ENCODE results near the gene KRTAP5-2.
"Not testable (repeated sequence)": the region's sequence is repeated elsewhere in the genome, so short reads cannot be mapped to it uniquely, and the experiment has no call there.

Gene KRTAP5-2

DNA sequence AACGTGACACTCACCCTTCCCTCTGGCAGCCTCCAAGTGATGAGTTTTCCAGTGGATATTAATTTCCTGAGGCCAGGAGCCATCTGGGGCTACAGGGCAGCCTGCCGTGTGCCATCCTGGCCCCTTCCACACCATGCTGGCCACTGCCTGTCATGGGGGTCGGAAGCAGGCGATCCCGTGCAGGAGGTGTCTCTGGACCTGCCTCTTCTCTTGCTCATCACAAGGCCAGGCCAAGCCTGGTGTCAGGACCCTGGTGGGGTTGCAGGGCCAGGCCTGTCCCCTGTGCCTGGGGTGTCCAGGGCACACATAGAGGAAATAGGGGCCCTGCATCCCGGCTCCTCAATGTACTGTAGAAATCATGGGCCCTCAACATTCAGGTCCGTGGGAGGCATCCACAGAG, 6.6 kb upstream of the KRTAP5-2 start:
- no peak for TF ChIP-seq ZNF274 (IDR thresholded peaks at IDR 0.05; ENCODE audit: low read depth, low read length)

DNA sequence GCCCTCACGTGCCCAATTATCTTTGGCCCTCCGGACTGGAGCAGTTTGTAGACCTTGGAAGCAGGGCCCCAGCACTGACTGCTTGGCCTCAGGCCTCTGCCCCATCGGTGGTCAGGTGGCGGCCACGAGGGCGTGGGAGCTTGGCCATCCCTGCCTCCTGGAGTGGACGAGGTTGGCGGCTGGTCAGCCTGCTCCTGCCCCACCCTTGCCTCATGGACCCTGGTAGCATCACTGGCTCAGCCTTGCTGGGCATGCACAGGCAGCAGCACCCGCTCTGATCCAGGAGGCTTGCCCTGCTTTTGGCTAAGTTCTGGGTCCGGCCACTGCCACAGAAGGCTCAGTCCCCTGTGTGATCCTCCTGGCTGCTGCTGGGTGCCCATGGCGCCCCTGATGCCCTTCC, 6.1 kb upstream of the KRTAP5-2 start:
- no peak for TF ChIP-seq ZNF274 (IDR thresholded peaks at IDR 0.05; ENCODE audit: low read depth, low read length)
- H3K4me3 ChIP-seq (ENCODE audit: low read length): no peak overlapping the region

More for the DNA sequence above, 6.6 kb upstream of the KRTAP5-2 start:
- no peak overlapping the region for H3K4me3 ChIP-seq (ENCODE audit: low read length)

DNA sequence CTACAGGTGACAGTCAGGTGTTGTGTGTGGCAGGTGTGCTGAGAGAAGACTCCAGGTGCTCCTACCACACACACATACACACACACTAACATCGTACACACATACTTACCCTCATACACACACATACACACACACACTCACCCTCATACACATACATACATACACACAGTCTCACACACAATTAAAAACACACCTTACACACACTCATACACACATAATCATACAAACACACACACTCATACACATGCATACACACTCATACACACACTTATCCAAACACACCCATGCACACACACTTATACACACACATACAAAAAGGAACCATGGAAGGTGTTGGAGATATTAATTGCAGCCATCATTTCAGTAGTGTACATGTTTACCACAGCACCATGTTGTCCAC, 5.5 kb upstream of the KRTAP5-2 start:
- H3K4me3 ChIP-seq (ENCODE audit: low read length): no peak overlapping the region
- no peak for TF ChIP-seq ZNF274 (IDR thresholded peaks at IDR 0.05; ENCODE audit: low read depth, low read length)

DNA sequence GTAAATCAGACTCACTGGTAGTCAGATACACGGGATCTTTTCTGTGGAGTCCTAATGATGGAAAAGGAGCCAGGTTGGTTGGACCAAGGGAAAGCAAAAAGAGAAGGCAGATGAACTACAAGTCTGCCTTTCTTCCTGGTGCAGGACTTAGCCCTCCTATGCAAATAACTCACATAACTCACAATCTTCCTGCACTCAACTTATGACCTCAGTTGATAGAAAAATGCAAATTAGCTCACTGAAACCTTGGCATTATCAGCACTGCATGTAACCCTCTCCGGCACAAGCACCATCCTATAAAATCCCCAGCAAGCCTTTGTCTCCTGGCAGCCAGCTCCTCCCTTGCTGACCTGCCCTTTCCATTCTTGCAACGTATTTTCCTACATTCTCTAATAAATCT, 3.6 kb upstream of the KRTAP5-2 start:
- H3K4me3 ChIP-seq (ENCODE audit: low read length): not testable (repeated sequence)

DNA sequence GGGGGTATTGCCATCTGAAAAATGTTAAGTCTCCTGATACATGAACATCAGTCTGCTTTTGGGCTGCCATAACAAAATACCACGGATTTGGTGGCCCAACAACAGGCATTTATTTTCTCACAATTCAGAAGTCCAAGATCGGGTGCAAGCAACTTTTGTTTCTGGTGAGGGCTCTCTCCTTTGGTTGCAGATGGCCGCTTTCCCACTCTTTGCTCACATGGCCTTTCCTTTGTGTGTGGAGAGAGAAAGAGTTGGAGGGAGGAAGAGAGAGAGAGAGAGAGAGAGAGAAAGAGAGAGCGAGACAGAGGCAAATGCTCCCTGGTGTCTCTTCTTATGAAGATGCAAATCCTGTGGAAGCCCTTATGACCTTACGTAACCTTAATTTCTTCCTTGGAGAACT, 2.5 kb upstream of the KRTAP5-2 start:
- H3K4me3 ChIP-seq (ENCODE audit: low read length): no peak overlapping the region
- no peak for TF ChIP-seq ZNF274 (IDR thresholded peaks at IDR 0.05; ENCODE audit: low read depth, low read length)

DNA sequence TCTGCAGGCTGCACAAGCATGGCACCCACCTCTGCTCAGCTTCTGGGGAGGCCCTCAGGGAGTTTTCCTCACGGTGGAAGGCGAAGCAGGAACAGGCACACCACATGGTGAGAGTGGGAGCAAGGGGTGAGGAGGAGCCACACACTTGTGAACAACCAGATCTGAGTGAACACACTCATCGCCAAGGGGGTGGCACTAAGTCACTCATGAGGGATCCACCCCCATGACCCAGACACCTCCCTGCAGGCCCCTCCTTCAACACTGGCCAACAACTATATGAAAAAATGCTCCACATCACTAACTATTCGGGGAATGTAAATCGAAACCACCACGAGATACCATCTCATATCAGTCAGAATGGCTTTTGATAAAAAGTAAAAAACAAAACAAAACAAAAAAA, 722 bp upstream of the KRTAP5-2 start:
- H3K4me3 ChIP-seq (ENCODE audit: low read length): no peak overlapping the region
- no peak for TF ChIP-seq ZNF274 (IDR thresholded peaks at IDR 0.05; ENCODE audit: low read depth, low read length)

DNA sequence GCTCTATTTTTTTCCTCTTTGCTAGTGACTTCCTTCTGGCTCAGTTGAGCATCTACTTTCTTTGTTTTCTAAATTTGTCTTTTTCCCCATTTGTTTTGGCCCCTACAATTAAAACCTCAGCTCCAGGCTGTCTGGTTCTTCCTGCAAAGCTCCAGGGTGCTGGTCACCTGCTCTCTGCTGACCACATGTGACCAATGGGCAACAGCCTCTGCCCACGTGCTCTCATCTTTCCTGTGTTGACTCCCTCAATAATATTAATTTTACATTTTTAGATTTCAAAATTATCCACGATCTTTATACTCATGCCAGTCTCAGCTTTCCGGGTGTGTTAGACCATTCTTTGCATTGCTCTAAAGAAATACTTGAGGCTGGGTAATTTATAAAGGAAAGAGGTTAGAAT, 312 bp upstream of the KRTAP5-2 start:
- not testable (repeated sequence) for H3K4me3 ChIP-seq (ENCODE audit: low read length)

DNA sequence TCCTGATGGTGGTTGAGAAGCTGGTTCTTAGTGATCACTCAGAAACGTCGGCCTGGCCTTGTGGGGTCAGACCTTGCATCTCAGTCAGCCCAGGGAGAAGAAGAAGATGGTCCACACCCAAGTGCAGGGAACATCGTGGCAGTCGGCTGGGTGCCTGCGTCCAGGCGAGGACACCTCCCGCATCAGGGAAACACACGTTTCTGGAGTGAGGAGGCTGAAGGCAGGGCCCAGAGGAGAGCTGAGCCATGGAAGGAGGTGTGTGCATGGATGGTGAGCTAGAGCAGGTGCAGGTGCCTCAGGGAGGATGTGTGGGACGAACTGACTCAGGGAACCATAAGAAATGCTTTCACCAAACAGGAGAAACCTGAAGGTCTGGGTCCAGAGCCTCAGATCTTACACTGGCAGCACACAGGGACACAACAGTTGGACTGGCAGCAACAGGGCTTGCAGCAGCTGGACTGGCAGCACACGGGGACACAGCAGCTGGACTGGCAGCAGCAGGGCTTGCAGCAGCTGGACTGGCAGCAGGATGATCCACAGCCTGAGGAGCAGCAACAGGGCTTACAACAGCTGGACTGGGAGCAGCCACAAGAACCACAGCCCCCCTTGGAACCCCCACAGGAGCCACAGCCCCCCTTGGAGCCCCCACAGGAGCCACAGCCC, 632 bp downstream of the KRTAP5-2 start:
- no peak for TF ChIP-seq ZNF274 (IDR thresholded peaks at IDR 0.05; ENCODE audit: low read depth, low read length)

DNA sequence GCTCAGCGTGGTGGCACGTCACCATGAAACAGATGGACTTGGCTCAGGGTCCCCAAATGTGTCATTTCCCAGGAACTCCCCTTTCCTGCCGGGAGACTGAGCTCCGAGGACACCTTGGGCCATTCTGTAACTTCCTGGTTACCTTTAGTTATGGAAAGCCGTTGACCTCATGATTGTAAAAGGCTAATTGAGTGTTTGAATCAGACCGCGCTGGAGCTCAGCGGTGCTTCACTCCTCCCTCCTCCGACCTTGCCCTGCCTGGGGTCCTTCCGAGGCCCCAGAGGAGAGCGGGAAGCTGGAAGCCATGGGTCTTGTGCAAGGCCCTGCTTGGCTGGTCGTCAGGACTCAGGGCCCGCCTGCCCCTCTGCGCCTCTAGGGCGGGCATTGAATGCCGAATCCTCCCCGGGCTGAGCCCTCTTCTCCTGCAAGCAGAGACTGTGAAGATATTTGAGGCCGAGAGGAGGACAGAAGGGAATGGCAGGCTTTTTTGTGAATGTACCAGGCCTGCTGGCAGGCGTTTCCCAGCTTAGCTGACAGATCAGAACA, 1.4 kb downstream of the KRTAP5-2 start:
- not testable (repeated sequence) for H3K4me3 ChIP-seq (ENCODE audit: low read length)

More for the DNA sequence above, 632 bp downstream of the KRTAP5-2 start:
- no peak overlapping the region for H3K4me3 ChIP-seq (ENCODE audit: low read length)

DNA sequence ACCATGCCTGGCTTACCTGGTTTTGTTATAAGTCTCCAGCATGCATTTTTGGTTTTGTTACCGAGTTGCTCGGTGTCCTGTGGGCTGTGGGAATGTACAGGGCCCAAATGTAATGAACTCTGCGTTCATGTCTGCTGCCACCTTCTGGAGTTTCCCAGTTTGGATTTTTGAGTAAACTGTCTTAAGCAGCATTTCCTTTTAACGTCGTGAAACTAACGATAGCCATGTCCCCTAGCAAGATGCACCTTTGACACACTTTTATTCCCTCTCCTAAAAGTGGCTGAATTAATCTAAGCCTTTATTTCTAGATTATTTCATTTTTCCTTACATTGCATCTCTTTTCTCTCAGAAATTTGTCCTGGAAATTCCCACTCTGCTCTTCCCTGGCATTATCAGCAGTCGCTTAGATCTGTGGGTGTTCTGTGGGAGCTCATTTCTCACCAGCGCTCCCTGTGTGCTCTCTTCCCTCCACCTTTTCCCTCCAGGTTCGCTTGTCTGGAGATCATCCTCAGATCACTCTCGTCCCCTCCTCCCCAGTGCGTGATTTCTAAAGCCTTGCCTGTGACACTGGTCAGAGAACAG, 2.0 kb downstream of the KRTAP5-2 start:
- not testable (repeated sequence) for H3K4me3 ChIP-seq (ENCODE audit: low read length)

DNA sequence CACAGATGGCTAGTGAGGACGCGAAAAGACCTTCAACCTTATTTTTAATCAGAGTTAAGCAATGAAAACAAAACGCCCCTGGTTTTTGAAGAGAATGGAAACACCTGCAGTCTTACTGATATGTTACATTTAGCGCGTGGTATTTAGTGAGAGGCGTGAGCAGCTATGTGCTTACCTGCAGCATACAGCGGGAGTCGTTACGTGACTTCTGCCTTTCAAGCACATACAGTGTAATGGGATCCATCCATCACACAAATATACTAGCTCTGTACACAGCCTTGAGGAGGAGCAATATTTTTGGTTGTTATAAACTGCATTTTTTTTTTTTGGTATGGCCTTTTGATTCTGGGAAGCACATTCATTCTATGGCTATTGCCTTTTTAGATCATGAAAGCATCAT, 5.5 kb downstream of the KRTAP5-2 start:
- no peak overlapping the region for H3K4me3 ChIP-seq (ENCODE audit: low read length)
- no peak for TF ChIP-seq ZNF274 (IDR thresholded peaks at IDR 0.05; ENCODE audit: low read depth, low read length)

DNA sequence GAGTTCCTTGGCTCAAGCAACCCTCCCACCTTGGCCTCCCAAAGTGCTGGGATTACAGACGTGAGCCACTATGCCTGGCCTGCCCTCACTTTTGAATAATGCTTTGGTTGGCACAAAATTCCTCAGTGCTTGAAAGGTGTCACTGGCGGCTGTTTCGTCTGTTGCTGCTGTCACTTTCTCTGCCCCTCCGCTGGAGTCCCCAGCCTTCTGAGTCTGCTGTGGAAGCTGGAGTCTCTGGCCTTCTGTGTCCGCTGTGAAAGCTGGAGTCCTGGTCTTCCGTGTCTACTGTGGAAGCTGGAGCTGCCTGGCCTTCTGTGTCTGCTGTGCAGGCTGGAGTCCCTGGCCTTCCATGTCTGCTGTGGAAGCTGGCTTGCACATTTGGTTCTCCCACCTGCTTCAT, 8.1 kb downstream of the KRTAP5-2 start:
- no peak overlapping the region for H3K4me3 ChIP-seq (ENCODE audit: low read length)
- TF ChIP-seq ZNF274 (IDR thresholded peaks at IDR 0.05; ENCODE audit: low read depth, low read length): no peak

DNA sequence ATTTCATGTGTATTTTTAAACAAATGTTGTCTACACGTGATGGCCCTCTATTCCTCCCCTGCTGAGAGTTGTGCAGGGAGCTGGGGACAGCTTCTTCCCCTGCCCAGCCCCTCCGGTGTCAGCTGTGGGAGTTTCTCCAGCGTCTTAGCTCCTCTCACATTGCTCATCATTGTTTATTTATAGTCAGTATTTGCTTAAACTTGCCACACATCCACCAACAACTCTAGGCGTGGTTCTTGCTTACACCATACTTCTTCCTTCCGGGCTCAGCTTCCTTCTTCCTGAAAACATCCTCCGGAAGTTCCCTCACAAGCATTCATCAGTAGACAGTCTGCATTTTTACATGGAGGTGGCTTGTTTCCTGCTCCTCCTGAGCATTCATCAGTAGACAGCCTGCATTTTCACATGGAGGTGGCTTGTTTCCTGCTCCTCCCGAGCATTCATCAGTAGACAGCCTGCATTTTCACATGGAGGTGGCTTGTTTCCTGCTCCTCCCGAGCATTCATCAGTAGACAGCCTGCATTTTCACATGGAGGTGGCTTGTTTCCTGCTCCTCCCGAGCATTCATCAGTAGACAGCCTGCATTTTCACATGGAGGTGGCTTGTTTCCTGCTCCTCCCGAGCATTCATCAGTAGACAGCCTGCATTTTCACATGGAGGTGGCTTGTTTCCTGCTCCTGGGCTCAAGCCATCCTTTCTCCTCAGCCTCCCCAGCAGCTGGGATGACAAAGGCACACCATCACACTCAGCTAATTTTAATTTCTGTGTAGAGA, 8.7 kb downstream of the KRTAP5-2 start:
- not testable (repeated sequence) for H3K4me3 ChIP-seq (ENCODE audit: low read length)

DNA sequence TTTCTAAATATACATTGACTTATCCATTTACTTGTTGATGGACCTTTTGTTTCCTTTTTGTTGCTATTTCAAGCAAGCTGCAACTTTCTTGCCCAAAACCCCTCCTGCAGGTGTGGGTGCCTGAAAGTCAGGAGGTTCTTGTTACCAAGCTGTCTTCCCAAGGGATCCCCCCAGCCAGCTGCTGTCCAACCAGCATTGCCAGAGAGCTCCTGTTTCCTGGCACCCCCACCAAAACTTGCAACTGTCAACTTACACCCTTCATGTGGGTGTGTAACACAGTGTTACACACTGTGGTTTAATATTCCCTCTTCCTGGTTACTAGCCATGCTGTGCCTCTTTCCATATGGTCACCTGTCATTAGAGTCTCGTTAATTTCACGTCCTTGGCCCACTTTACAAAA, 11.4 kb downstream of the KRTAP5-2 start:
- H3K4me3 ChIP-seq (ENCODE audit: low read length): no peak overlapping the region
- no peak for TF ChIP-seq ZNF274 (IDR thresholded peaks at IDR 0.05; ENCODE audit: low read depth, low read length)

DNA sequence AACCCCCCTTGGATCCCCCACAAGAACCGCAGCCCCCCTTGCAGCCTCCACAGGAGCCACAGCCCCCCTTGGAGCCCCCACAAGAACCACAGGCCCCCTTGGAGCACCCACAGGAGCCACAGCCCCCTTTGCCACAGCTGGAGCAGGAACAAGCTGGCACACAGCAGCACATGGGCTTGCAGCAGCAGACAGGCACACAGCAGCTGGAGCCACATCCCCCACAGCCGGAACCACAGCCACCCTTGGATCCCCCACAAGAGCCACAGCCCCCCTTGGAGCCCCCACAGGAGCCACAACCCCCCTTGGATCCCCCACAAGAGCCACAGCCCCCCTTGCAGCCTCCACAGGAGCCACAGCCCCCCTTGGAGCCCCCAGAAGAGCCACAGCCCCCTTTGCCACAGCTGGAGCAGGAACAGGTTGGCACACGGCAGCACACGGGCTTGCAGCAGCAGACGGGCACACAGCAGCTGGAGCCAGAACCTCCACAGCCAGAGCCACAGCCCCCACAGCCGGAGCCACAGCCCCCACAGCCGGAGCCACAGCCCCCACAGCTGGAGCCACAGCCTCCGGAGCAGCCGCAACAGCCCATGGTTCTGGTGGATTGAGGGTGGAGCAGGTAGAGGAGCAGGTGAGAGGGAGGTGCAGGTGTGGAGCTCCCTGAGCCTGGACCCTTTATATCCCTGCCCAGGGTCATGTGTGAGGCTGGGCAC, 13.3 kb downstream of the KRTAP5-2 start, which contains the start of gene KRTAP5-1:
Gene KRTAP5-1 (minus strand): TSS at position 623 of the 710 bp plus-strand sequence. CDS start 34 bp downstream, at position 589.
- H3K4me3 ChIP-seq (ENCODE audit: low read length): not testable (repeated sequence)

DNA sequence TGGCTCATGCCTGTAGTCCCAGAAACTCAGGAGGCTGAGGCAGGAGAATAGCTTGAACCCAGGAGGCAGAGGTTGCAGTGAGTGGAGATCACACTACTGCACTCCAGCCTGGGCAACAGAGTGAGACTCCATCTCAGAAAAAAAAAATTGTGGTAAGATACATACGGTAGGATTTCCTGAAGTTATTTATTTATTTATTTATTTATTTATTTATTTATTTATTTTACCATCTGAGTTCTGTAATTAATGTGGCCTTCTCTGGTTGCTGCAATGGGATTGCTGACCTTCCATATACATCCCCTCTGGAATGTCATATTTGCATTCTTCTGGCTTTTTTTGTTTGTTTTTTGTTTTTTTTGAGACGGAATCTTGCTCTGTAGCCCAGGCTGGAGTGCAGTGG, 15.2 kb downstream of the KRTAP5-2 start:
- not testable (repeated sequence) for H3K4me3 ChIP-seq (ENCODE audit: low read length)
